IMR-90 (cell line): ENCODE measurements around the gene GALNT14. TPM values are rescaled to one million over a fixed set of nuclear protein-coding genes. Genes with fewer than 3 reads are reported as not detected.

Source experiments
- ATAC-seq: fragments of 200-7000 bp; cut with Tn5 transposase; 2 replicates; pipeline ENCODE4 v1.9.1; 2020; ENCODE audit warnings: low read depth, mild to moderate bottlenecking, moderate library complexity
- BruUV-seq: library from RNA; stranded (reverse); fragments of 400-500 nt; replicated peaks from 2 replicates; lab custom pipeline; 2021; lab: Mats Ljungman, UMichigan
- CTCF ChIA-PET: fragments of 300-600 bp; formaldehyde crosslinking; extraction: SDS; loops from one replicate; lab custom pipeline; 2021; ENCODE audit warnings: antibody characterized with exemption; lab: Yijun Ruan, JAX
- POLR2A ChIA-PET: fragments of 300-600 bp; sonication (Branson Sonifier 250); formaldehyde crosslinking; loops from one replicate; lab custom pipeline; 2022; ENCODE audit warnings: antibody characterized with exemption; ENCODE audit not compliant: unreplicated experiment; lab: Charles Lee
- DNase-seq: peaks from one replicate; pipeline ENCODE4 v3.0.0; 2013
- H2AFZ ChIP-seq: replicated peaks from 2 replicates; pipeline ENCODE3; 2013; ENCODE audit warnings: low read length, mild to moderate bottlenecking; ENCODE audit not compliant: poor library complexity
- H2AK5ac ChIP-seq: 2 replicates; pipeline ENCODE4 v1.6.1; 2013; ENCODE audit warnings: low read depth, low read length, inconsistent platforms
- H2AK9ac ChIP-seq: replicated peaks from 2 replicates; pipeline ENCODE3; 2013; ENCODE audit warnings: mild to moderate bottlenecking, low read depth, low read length, moderate library complexity; ENCODE audit not compliant: poor library complexity
- H2BK120ac ChIP-seq: 2 replicates; pipeline ENCODE4 v1.6.1; 2013; ENCODE audit warnings: low read depth, low read length, inconsistent platforms
- H2BK15ac ChIP-seq: 3 replicates; pipeline ENCODE4 v1.6.1; 2013; ENCODE audit warnings: low read depth, low read length, inconsistent platforms
- H2BK20ac ChIP-seq: 2 replicates; pipeline ENCODE4 v1.6.1; 2013; ENCODE audit warnings: low read depth, mild to moderate bottlenecking, inconsistent platforms, low read length, moderate library complexity
- H2BK5ac ChIP-seq: 2 replicates; pipeline ENCODE4 v1.6.1; 2013; ENCODE audit warnings: mild to moderate bottlenecking, low read depth, low read length, inconsistent platforms; ENCODE audit not compliant: poor library complexity, severe bottlenecking
- H3K14ac ChIP-seq: replicated peaks from 2 replicates; pipeline ENCODE4 v1.6.1; 2013; ENCODE audit warnings: low read depth, low read length, inconsistent platforms
- H3K18ac ChIP-seq: 2 replicates; pipeline ENCODE4 v1.6.1; 2013; ENCODE audit warnings: low read depth, low read length, control low read depth
- H3K23ac ChIP-seq: 2 replicates; pipeline ENCODE4 v1.6.1; 2013; ENCODE audit warnings: low read depth, low read length, inconsistent platforms
- H3K27ac ChIP-seq: 2 replicates; pipeline ENCODE4 v1.5.1; 2013; ENCODE audit warnings: mild to moderate bottlenecking, control low read depth, low read length; ENCODE audit not compliant: insufficient read depth
- H3K27me3 ChIP-seq: 2 replicates; pipeline ENCODE4 v1.6.1; 2013; ENCODE audit warnings: low read length; ENCODE audit not compliant: control insufficient read depth, insufficient read depth
- H3K36me3 ChIP-seq: 2 replicates; pipeline ENCODE4 v1.6.1; 2013; ENCODE audit warnings: low read length, mixed read lengths; ENCODE audit not compliant: control insufficient read depth, insufficient read depth
- H3K4ac ChIP-seq: 2 replicates; pipeline ENCODE4 v1.6.1; 2013; ENCODE audit warnings: low read depth, low read length, inconsistent platforms
- H3K4me1 ChIP-seq: 2 replicates; pipeline ENCODE4 v1.6.1; 2013; ENCODE audit warnings: low read length, mixed read lengths; ENCODE audit not compliant: control insufficient read depth, insufficient read depth
- H3K4me2 ChIP-seq: 2 replicates; pipeline ENCODE4 v1.6.1; 2013; ENCODE audit warnings: low read depth, mild to moderate bottlenecking, control low read depth, low read length, moderate library complexity
- H3K4me3 ChIP-seq: 2 replicates; pipeline ENCODE4 v1.5.1; 2013; ENCODE audit warnings: low read depth, mild to moderate bottlenecking, control low read depth, low read length, moderate library complexity; ENCODE audit not compliant: insufficient read depth
- H3K56ac ChIP-seq: 2 replicates; pipeline ENCODE4 v1.6.1; 2013; ENCODE audit warnings: low read length, inconsistent platforms; ENCODE audit not compliant: insufficient read depth; ENCODE audit errors: extremely low read depth
- H3K79me1 ChIP-seq, 2 experiments: 2 replicates each; pipeline ENCODE4 v1.6.1; 2013; ENCODE audit warnings: low read length in 2 of 2, inconsistent platforms in 1 of 2, low read depth in 1 of 2
- H3K9ac ChIP-seq: 2 replicates; pipeline ENCODE4 v1.6.1; 2013; ENCODE audit warnings: low read depth, low read length, control low read depth
- H3K9me1 ChIP-seq: 2 replicates; pipeline ENCODE4 v1.6.1; 2013; ENCODE audit warnings: low read length, inconsistent platforms; ENCODE audit not compliant: insufficient read depth
- H3K9me3 ChIP-seq: 2 replicates; pipeline ENCODE4 v1.6.1; 2013; ENCODE audit warnings: low read length; ENCODE audit not compliant: control insufficient read depth, insufficient read depth
- H4K20me1 ChIP-seq: 2 replicates; pipeline ENCODE4 v1.6.1; 2013; ENCODE audit warnings: low read length, inconsistent platforms; ENCODE audit not compliant: insufficient read depth
- H4K5ac ChIP-seq: 2 replicates; pipeline ENCODE4 v1.6.1; 2013; ENCODE audit warnings: mild to moderate bottlenecking, low read depth, low read length, control low read depth
- H4K8ac ChIP-seq, 2 experiments: 2 replicates each; pipeline ENCODE4 v1.6.1; 2013; ENCODE audit warnings: low read depth in 2 of 2, low read length in 2 of 2, control low read depth in 1 of 2, inconsistent platforms in 1 of 2
- H4K91ac ChIP-seq: 2 replicates; pipeline ENCODE4 v1.6.1; 2013; ENCODE audit warnings: low read depth, low read length, inconsistent platforms; ENCODE audit not compliant: insufficient read depth
- FOS ChIP-seq: fragments of 150-350 bp; IDR thresholded peaks from 2 replicates; pipeline ENCODE4 v1.6.1; 2016; ENCODE audit warnings: low read depth, low read length
- RAD21 ChIP-seq: IDR thresholded peaks from 2 replicates; pipeline ENCODE4 v1.6.1; 2012; ENCODE audit warnings: low read length, improper control_type of control experiment
- SMC3 ChIP-seq: fragments of 150-350 bp; IDR thresholded peaks from 2 replicates; pipeline ENCODE4 v1.6.1; 2016; ENCODE audit warnings: low read depth, mild to moderate bottlenecking, antibody characterized with exemption, low read length, moderate library complexity
- WGBS, 2 experiments: methylation state at CpG; one replicate each; pipeline versions ENCODE4 v1.1.5 to v1.1.7; 2013; ENCODE audit warnings: missing lambda C conversion rate in 2 of 2; ENCODE audit not compliant: insufficient read length in 1 of 2; ENCODE audit errors: extremely low coverage in 2 of 2; 5-methylcytosine and 5-hydroxymethylcytosine counted together
- dilution Hi-C: fragments of 300-500 bp; cut with HindIII; formaldehyde crosslinking; loops from one replicate; pipeline ENCODE4 v1.14.3; 2018; ENCODE audit warnings: low sequenced_read_pairs; ENCODE audit not compliant: unreplicated experiment
- in situ Hi-C: fragments of 300-500 bp; cut with MboI; formaldehyde crosslinking; loops from 3 replicates; pipeline ENCODE4 v1.14.3; 2019; ENCODE audit warnings: low sequenced_read_pairs, inconsistent platforms, mixed read lengths
- intact Hi-C: fragments of 100-400 bp; cut with micrococcal nuclease; formaldehyde crosslinking; loops from 2 replicates; pipeline ENCODE4 v1.10.0; 2022
- polyA plus RNA-seq, 3 experiments: library from polyadenylated mRNA; depleted of rRNA; stranded (reverse); fragments of >200 nt; gene quantifications; 2 replicates each; pipeline ENCODE4 v1.2.3, GENCODE V29; 2012; ENCODE audit warnings: low replicate concordance in 1 of 3
- total RNA-seq: library from RNA; depleted of rRNA; stranded (reverse); fragments of >200 nt; gene quantifications from 2 replicates; pipeline ENCODE4 v1.2.3, GENCODE V29; 2012
- TF ChIP-seq, protein P1 (sequence below): conservative IDR thresholded peaks from 2 replicates; pipeline ENCODE4 v1.5.1; 2012; ENCODE audit warnings: mild to moderate bottlenecking, low read depth, low read length, improper control_type of control experiment

The GALNT14 gene
- total and polyA plus RNA-seq, 2 of the 4 experiments (the other 2 are of a cell fraction) = 0.15 to 0.18 TPM

DNA sequence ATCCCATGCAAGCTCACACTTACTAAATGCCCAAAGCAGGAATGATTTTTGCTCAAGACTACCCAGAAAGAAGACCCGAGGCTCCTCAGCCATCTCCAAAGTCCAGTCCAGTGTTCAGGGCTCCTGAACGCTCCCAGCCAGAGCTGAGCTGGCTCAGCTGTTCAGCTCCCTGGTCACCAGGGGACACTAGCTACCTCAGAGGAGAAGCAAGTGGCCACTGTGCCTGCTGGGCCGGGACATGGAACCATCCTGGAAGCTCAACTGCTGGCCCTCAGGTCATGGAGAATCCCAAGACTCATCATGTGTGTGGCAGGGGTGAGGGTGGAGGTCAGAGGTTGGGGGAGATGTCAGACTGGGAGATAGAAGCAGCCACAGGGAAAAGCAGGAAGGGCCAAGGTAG, 89.0 kb downstream of the GALNT14 start:
- H3K36me3 ChIP-seq = no peaks in the 10 kb centered on the region
- ChIA-PET POLR2A (no interaction called here), CTCF (no interaction called here)
- H3K27me3 ChIP-seq = no peaks in the 10 kb centered on the region; the same call in 1 of the 2 replicates
- 14% methylated on average over 2 of the region's 3 CpGs; no CpG with 5 or more reads in 1 of the 2 experiments for WGBS, 2 experiments
- H3K9me3 ChIP-seq = no peaks in the 10 kb centered on the region
- no peak overlapping the region for H2BK5ac ChIP-seq
- no peak overlapping the region for H4K8ac ChIP-seq
- H3K56ac ChIP-seq = no peak overlapping the region
- H2BK15ac ChIP-seq = no peak overlapping the region
- no peak overlapping the region for H3K23ac ChIP-seq
- DNase-seq = no peak
- H2BK120ac ChIP-seq = no peak overlapping the region
- H4K5ac ChIP-seq = no peak overlapping the region
- no peak overlapping the region for H2AFZ ChIP-seq
- TF ChIP-seq RAD21 (no peak), FOS (no peak), SMC3 (no peak)
- TF ChIP-seq, protein P1, sequence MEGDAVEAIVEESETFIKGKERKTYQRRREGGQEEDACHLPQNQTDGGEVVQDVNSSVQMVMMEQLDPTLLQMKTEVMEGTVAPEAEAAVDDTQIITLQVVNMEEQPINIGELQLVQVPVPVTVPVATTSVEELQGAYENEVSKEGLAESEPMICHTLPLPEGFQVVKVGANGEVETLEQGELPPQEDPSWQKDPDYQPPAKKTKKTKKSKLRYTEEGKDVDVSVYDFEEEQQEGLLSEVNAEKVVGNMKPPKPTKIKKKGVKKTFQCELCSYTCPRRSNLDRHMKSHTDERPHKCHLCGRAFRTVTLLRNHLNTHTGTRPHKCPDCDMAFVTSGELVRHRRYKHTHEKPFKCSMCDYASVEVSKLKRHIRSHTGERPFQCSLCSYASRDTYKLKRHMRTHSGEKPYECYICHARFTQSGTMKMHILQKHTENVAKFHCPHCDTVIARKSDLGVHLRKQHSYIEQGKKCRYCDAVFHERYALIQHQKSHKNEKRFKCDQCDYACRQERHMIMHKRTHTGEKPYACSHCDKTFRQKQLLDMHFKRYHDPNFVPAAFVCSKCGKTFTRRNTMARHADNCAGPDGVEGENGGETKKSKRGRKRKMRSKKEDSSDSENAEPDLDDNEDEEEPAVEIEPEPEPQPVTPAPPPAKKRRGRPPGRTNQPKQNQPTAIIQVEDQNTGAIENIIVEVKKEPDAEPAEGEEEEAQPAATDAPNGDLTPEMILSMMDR = no peak
- H3K4ac ChIP-seq = no peak overlapping the region
- H3K4me2 ChIP-seq = no peak overlapping the region
- H4K91ac ChIP-seq = no peak overlapping the region
- H3K18ac ChIP-seq = no peak overlapping the region
- no TSS peak for BruUV-seq
- dilution Hi-C loops = no loop called here
- no peak overlapping the region for H2AK9ac ChIP-seq
- no peaks in the 10 kb centered on the region for H3K4me1 ChIP-seq
- no peak overlapping the region for H3K14ac ChIP-seq
- H4K20me1 ChIP-seq = no peaks in the 10 kb centered on the region
- H3K9me1 ChIP-seq = no peaks in the 10 kb centered on the region
- H3K79me1 ChIP-seq = no peaks in the 10 kb centered on the region
- H3K9ac ChIP-seq = no peak overlapping the region
- intact Hi-C loops = no loop called here
- in situ Hi-C loops = no loop called here
- no peak overlapping the region for H2BK20ac ChIP-seq
- no peak overlapping the region for H2AK5ac ChIP-seq
- H3K27ac ChIP-seq = no peak overlapping the region
- ATAC-seq = no peak
- H3K4me3 ChIP-seq = no peak overlapping the region
